Upper lobe of right lung (tissue), 1 donor: Measurements from ENCODE around the gene ADGRG4. TPM values are rescaled to one million over a fixed set of nuclear protein-coding genes. Genes with fewer than 3 reads are reported as not detected.

Experiments
- ATAC-seq: fragments of 200-7000 bp; cut with Tn5 transposase; one replicate; pipeline ENCODE4 v1.9.1; 2020; ENCODE audit warnings: mild to moderate bottlenecking, moderate library complexity
- DNase-seq: peaks from one replicate; pipeline ENCODE4 v3.0.0-alpha.2; 2020
- H3K27ac ChIP-seq: fragments of 200-600 bp; one replicate; pipeline ENCODE4 v1.8.0; 2022
- H3K27me3 ChIP-seq: fragments of 200-600 bp; one replicate; pipeline ENCODE4 v1.8.0; 2022; ENCODE audit warnings: mild to moderate bottlenecking
- H3K36me3 ChIP-seq: fragments of 200-600 bp; one replicate; pipeline ENCODE4 v1.8.0; 2022
- H3K4me1 ChIP-seq: fragments of 200-600 bp; one replicate; pipeline ENCODE4 v1.8.0; 2022
- H3K4me3 ChIP-seq: fragments of 200-600 bp; one replicate; pipeline ENCODE4 v1.8.0; 2022; ENCODE audit warnings: mild to moderate bottlenecking
- H3K9me3 ChIP-seq: fragments of 200-600 bp; one replicate; pipeline ENCODE4 v1.8.0; 2022
- intact Hi-C: fragments of 100-400 bp; cut with DNase I; formaldehyde crosslinking; loops from one replicate; pipeline ENCODE4 v1.11.0; 2022
- total RNA-seq: library from RNA; stranded (reverse); fragmentation: NEBNext Ultra II Directional; extraction: Animal tissue kit (Norgen Biotek cat#: 25700); gene quantifications from one replicate; pipeline ENCODE4 v1.2.1, GENCODE V29; 2021
- TF ChIP-seq, protein P1 (sequence below): fragments of 200-600 bp; IDR thresholded peaks from one replicate; pipeline ENCODE4 v1.8.0; 2022; ENCODE audit warnings: antibody characterized with exemption
- donor health status: DM: no; HTN: yes; CAD: no; lungs with severe emphysema.

ADGRG4 gene
- total RNA-seq, 1 donor from 2014 or later, result 0.06 TPM

DNA sequence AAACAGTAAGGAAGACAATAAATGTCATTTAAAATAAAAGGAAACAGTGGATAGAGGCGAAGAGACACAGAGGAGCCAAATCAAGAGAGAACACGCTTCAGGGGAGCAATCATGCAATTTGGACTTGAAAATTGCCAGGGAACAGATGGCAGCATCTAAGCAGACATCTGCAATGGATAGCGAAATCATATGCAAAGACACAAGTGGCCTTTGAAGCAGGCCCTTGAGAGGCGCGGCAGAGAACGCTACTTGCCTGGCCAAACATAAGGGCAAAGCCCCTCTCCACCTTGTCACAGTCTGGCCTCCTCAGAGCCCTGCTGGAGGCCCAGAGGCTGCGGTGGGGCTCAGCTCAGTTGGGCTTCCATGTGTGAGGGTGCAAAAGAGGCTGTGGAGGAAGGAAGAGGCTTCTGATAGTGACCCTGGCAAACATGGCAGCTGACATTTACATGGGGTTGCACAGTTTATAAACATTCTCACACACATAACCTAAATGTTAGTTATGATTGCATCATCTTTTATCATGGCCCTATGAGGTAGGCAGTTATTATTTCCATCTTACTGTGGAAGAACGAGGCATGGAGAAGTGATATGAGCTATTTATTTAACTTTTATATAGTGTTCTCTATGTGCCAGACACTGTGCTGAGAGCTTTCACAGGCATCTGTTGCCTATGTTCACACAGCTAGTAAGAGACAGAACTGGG lies 18.3 kb downstream of the ADGRG4 start:
- TF ChIP-seq, protein P1, sequence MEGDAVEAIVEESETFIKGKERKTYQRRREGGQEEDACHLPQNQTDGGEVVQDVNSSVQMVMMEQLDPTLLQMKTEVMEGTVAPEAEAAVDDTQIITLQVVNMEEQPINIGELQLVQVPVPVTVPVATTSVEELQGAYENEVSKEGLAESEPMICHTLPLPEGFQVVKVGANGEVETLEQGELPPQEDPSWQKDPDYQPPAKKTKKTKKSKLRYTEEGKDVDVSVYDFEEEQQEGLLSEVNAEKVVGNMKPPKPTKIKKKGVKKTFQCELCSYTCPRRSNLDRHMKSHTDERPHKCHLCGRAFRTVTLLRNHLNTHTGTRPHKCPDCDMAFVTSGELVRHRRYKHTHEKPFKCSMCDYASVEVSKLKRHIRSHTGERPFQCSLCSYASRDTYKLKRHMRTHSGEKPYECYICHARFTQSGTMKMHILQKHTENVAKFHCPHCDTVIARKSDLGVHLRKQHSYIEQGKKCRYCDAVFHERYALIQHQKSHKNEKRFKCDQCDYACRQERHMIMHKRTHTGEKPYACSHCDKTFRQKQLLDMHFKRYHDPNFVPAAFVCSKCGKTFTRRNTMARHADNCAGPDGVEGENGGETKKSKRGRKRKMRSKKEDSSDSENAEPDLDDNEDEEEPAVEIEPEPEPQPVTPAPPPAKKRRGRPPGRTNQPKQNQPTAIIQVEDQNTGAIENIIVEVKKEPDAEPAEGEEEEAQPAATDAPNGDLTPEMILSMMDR, result no peak
- intact Hi-C loops, result no loop called here
- Histone ChIP-seq H3K36me3 (no peaks in the 10 kb centered on the region), H3K27me3 (no peaks in the 10 kb centered on the region), H3K9me3 (no peaks in the 10 kb centered on the region), H3K4me1 (no peaks in the 10 kb centered on the region), H3K4me3 (no peak overlapping the region), H3K27ac (no peak overlapping the region)
- ATAC-seq, result no peak
- DNase-seq, result no peak

DNA sequence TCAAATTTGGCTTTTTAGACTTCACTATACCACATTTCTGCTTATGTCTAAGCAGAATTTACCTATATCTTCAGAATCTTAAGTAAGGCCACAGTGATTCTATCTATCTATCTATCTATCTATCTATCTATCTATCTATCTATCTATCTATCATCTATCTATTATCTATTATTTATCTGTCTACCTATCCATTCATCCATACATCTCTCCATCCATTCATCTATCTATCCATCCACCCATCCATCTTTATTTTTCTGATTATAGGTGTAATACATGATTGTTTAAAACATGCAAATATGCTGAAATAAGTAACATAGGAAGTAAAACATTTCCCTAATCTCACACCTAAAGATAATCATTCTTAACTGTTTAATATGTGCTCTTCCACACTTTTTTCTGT lies 18.8 kb downstream of the ADGRG4 start:
- H3K27me3 ChIP-seq, result no peaks in the 10 kb centered on the region
- TF ChIP-seq, protein P1, result no peak
- no peak overlapping the region for H3K27ac ChIP-seq
- no peak for ATAC-seq
- H3K36me3 ChIP-seq, result no peaks in the 10 kb centered on the region
- intact Hi-C loops, result no loop called here
- no peaks in the 10 kb centered on the region for H3K4me1 ChIP-seq
- H3K4me3 ChIP-seq, result no peak overlapping the region
- no peak for DNase-seq
- H3K9me3 ChIP-seq, result no peaks in the 10 kb centered on the region

DNA sequence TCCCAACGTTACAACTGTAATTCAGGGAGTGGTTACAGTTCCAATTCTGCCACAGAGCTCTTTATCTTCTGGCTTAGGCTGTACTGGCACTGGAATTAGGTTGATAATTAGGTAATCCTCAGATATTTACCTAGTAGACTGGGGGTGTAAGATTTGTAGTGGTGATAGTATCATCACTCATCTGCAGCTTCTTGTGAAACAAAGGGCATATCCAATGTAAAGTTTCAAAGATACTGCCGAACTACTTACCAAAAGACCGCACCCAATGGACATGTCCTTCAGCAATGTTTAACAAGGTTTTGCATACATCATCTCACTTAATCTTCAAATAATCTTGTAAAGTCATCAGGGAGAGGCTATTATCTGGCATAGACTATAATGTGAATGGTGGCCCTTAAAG lies 20.8 kb downstream of the ADGRG4 start:
- no peak for DNase-seq
- TF ChIP-seq, protein P1, result no peak
- Histone ChIP-seq H3K9me3 (no peaks in the 10 kb centered on the region), H3K36me3 (no peaks in the 10 kb centered on the region), H3K4me3 (no peak overlapping the region), H3K4me1 (no peaks in the 10 kb centered on the region), H3K27me3 (no peaks in the 10 kb centered on the region), H3K27ac (no peak overlapping the region)
- no peak for ATAC-seq
- intact Hi-C loops, result no loop called here

DNA sequence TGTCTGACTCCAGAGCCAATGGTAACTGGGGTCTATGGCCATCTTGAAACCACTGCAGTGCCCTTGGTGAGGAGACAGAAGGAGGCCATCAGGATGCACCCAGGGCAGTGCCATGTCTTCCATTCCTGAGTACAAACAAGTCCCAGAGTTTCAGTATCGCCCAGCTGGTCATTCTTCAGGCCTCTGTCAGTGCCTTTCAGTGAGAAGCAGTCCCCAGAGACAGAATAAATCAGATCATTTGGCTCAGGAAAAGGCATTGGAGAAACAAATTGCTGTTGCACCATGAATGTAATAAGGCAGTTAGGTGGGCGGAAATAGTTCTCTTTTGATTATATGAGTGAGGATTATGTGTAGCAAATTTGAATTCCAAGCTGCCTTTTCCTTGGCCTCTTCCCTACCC lies 21.3 kb downstream of the ADGRG4 start:
- Histone ChIP-seq H3K27me3 (no peaks in the 10 kb centered on the region), H3K36me3 (no peaks in the 10 kb centered on the region), H3K4me3 (no peak overlapping the region), H3K27ac (no peak overlapping the region), H3K9me3 (no peaks in the 10 kb centered on the region), H3K4me1 (no peaks in the 10 kb centered on the region)
- TF ChIP-seq, protein P1, result no peak
- ATAC-seq, result no peak
- DNase-seq, result no peak
- intact Hi-C loops, result no loop called here

DNA sequence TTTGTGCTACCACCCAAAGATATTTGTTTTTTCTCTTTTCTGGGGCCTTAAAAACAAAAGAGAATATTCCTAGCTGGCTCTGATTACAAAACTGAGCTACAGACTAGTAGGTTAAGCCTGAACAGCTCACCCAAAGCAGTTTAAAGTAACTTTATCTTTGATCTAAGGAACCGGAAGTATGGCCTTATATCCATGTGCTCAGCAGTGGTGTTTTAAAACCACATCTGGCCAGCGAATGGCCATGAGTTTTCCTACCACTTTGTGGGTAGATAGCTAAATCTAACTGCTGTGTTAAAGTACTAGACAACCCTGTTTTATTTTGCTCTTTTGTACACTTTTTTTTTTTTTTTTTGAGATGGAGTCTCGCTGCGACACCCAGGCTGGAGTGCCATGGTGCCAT lies 24.6 kb downstream of the ADGRG4 start:
- TF ChIP-seq, protein P1, result no peak
- no peak for ATAC-seq

DNA sequence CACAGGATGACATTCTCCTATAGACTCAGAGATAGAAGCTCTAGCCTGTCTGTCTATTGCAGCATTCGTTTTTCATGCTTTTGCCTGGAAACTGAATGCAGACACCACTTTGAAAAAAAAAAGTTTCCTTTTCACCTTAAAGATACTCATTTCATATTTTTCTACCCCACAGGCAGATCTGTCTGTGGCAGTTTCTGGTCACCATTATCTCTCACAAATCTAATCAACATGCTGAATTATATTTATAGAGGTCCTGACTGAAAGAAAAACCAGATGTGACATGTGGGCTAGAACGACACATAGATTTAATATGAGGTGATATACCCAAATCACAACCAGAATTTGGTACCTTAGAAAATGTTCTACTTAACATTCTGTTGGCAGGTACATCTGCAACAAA lies 28.2 kb downstream of the ADGRG4 start:
- Histone ChIP-seq H3K9me3 (no peaks in the 10 kb centered on the region), H3K27ac (no peak overlapping the region), H3K4me1 (no peaks in the 10 kb centered on the region), H3K4me3 (no peak overlapping the region), H3K36me3 (no peaks in the 10 kb centered on the region), H3K27me3 (no peaks in the 10 kb centered on the region)
- intact Hi-C loops, result no loop called here
- DNase-seq, result no peak
- ATAC-seq, result no peak
- TF ChIP-seq, protein P1, result no peak

More for the DNA sequence above, 24.6 kb downstream of the ADGRG4 start:
- DNase-seq, result no peak
- Histone ChIP-seq H3K4me1 (no peaks in the 10 kb centered on the region), H3K4me3 (no peak overlapping the region), H3K9me3 (no peaks in the 10 kb centered on the region), H3K36me3 (no peaks in the 10 kb centered on the region), H3K27me3 (no peaks in the 10 kb centered on the region), H3K27ac (no peak overlapping the region)
- intact Hi-C loops, result no loop called here
